ENCODE results near the gene CNTN5.

GRCh38 chr11:99325847-99326246, 305.1 kb downstream of the CNTN5 start:
- TF ChIP-seq CTCF (conservative IDR thresholded peaks at IDR 0.05; ENCODE audit: low read depth, low read length) (no peak), EZH2 (IDR thresholded peaks at IDR 0.05; ENCODE audit: low read length, unreplicated experiment) (no peak)
